ENCODE results near the gene SGSM2.

DNA sequence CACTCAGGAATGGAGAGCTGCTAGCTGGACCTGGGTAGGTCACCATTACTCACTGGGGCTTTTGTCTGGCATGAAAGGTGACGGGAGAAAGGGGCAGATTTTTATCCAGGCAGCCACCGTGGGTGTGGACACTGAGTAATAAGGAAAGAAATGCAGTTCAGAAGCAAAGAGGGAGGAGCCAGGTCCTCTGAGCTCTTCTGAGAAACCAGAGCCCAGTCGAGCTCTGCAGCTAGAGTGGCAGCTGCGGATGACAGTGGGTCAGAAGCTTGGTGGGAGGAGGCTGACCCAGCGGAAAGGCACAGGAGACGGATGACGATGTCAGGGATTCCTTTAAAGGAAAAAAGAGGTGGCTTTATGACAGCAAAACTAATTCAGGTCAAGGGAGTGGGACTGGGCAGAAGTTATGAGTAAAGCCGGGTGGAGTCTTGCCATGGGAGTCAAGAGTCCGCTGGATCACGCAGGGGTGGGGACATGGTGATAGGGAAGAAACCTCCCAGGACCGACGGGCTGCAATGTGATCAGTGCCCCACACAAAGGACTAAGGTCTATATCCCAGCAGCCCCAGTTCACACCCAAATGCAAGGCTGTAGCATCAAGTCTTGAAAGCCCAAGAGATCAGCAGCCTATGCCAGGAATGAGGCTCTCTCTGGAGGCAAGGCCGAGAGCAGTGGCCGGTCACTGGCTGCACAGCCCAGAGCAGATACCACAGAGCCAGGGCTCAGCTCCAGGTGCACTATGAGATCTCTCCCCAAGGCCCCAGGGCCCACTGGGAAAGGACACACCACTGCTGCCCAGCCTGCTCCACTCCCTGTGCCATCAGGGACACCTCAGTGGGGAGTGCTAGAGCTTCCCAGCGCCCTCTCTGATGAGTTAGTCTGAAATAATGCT lies 69.8 kb downstream of the SGSM2 start:
- peak in 1 of 2 donors; percentile 41 for TF ChIP-seq POLR2A (IDR thresholded peaks at IDR 0.05)
- peak; percentile 21 to 49 for TF ChIP-seq EP300 (IDR thresholded peaks at IDR 0.05)
- TF ChIP-seq, protein P1, sequence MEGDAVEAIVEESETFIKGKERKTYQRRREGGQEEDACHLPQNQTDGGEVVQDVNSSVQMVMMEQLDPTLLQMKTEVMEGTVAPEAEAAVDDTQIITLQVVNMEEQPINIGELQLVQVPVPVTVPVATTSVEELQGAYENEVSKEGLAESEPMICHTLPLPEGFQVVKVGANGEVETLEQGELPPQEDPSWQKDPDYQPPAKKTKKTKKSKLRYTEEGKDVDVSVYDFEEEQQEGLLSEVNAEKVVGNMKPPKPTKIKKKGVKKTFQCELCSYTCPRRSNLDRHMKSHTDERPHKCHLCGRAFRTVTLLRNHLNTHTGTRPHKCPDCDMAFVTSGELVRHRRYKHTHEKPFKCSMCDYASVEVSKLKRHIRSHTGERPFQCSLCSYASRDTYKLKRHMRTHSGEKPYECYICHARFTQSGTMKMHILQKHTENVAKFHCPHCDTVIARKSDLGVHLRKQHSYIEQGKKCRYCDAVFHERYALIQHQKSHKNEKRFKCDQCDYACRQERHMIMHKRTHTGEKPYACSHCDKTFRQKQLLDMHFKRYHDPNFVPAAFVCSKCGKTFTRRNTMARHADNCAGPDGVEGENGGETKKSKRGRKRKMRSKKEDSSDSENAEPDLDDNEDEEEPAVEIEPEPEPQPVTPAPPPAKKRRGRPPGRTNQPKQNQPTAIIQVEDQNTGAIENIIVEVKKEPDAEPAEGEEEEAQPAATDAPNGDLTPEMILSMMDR (IDR thresholded peaks at IDR 0.05): no peak

Measured in tibial nerve (tissue), 4 donors.